ENCODE results near the gene NFASC.

DNA sequence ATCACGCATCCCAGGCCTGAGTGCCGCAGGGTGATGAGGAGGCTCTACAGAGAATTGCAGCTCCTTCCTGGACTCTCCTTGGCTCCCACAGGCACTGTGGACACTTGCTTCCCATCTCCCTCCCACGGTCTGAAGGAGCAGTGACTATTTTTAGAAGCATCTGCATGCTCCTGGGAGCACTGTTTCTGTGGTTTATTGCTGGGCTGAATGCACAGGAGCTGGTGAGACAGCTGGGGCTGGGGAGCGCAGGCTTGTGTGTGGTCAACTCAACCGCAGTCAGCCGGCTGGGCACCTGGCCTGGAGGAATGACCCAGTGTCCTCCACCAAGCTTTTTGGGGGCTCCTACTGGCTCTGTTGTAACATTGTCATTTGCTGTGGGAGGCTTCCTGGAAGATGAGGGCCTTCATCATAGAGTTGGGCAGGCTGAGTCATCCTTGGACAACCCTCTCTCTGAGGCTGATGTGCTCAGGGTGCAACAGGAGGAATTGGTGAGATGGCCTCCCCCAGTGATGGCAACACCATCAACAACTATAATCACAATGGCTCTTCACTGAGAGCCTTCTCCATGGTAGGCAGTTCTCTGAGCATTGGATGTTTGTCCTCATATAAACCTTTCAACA is 1.7 kb downstream of the NFASC start:
- TF ChIP-seq CTCF (IDR thresholded peaks at IDR 0.05; ENCODE audit: insufficient read depth, low read depth, low read length) (no peak), EZH2 (IDR thresholded peaks at IDR 0.05; ENCODE audit: insufficient read depth, low read length) (no peak)

All from astrocyte (in vitro differentiated cells and primary cell).